GM12801 (cell line): ENCODE results near the gene SMURF1.

ENCODE experiments used
- CTCF ChIP-seq: IDR thresholded peaks from one replicate; pipeline ENCODE4 v1.5.1; 2011; ENCODE audit warnings: control low read depth; ENCODE audit not compliant: insufficient read length; ENCODE audit errors: extremely low read depth

SMURF1 gene

GRCh38 chr7:99027841-99028240, 116.1 kb downstream of the SMURF1 start:
- TF ChIP-seq CTCF: no peak

- no peak for TF ChIP-seq CTCF
Observed at GRCh38 chr7:99027241-99027640, 116.7 kb downstream of the SMURF1 start.

- no peak for TF ChIP-seq CTCF
Observed at GRCh38 chr7:99024066-99024465, 119.8 kb downstream of the SMURF1 start.

GRCh38 chr7:99021941-99022560, 121.9 kb downstream of the SMURF1 start:
- TF ChIP-seq CTCF: no peak

GRCh38 chr7:99020413-99020715, 123.5 kb downstream of the SMURF1 start:
- TF ChIP-seq CTCF: no peak

GRCh38 chr7:99019523-99020412, 124.1 kb downstream of the SMURF1 start:
- no peak for TF ChIP-seq CTCF

GRCh38 chr7:99016196-99016595, 127.7 kb downstream of the SMURF1 start:
- TF ChIP-seq CTCF: no peak
